BLaER1 treated with 17β-estradiol and CSF1 and Interleukin-3, amounts not matched to agents 10 nM and 100 nM (cell line): ENCODE results near the gene HNF4A.
A peak's percentile ranks its signal among the peaks of the same experiment; 100 is the strongest.

Experiments used
- H3K27ac ChIP-seq, 11 experiments: shearing (Covaris generic); formaldehyde crosslinking; 2 replicates each; pipeline ENCODE4 v1.8.1; 2022
- H3K27me3 ChIP-seq, 11 experiments: shearing (Covaris generic); formaldehyde crosslinking; 2 replicates each; pipeline ENCODE4 v1.8.1; 2022
- H3K36me3 ChIP-seq, 11 experiments: shearing (Covaris generic); formaldehyde crosslinking; 2 replicates each; pipeline ENCODE4 v1.8.1; 2022
- H3K4me1 ChIP-seq, 10 experiments: shearing (Covaris generic); formaldehyde crosslinking; 2 replicates each; pipeline ENCODE4 v1.8.1; 2022
- H3K4me2 ChIP-seq, 11 experiments: shearing (Covaris generic); formaldehyde crosslinking; 2 replicates each; pipeline ENCODE4 v1.8.1; 2022
- H3K4me3 ChIP-seq, 10 experiments: shearing (Covaris generic); formaldehyde crosslinking; 2 replicates each; pipeline ENCODE4 v1.8.1; 2022
- H3K9ac ChIP-seq, 11 experiments: shearing (Covaris generic); formaldehyde crosslinking; 2 replicates each; pipeline ENCODE4 v1.8.1; 2022
- H3K9me3 ChIP-seq, 11 experiments: shearing (Covaris generic); formaldehyde crosslinking; replicated peaks in 1 of 11; 2 replicates each; pipeline ENCODE4 v1.8.1; 2022
- H4K20me1 ChIP-seq, 11 experiments: shearing (Covaris generic); formaldehyde crosslinking; 2 replicates each; pipeline ENCODE4 v1.8.1; 2022
- Cebpa-rat ChIP-seq, 11 experiments: shearing (Covaris generic); IDR thresholded peaks; 2 replicates each; pipeline ENCODE4 v1.8.1; 2022

Gene HNF4A

DNA sequence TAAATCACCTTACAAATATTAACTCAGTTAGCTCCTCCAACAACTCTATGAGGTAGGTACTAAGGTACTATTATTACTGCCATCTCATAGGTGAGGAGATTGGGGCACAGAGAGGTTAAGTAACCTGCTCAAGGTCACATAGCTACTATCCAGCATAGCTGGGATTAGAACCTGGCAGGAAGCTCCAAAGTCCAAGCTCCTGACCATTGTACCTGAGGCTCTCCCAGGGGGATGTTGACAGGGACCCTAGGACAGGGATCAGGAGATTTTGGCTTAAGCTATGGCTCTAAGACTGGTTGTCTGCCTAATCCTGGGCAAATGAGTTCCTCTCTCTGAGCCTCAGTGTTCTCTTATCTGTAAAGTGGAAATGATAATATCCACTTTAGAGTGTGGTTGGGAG, 59.3 kb downstream of the HNF4A start:
- Histone ChIP-seq H3K27ac (no peak overlapping the region), H3K9me3 (no peaks in the 10 kb centered on the region), H3K4me3 (no peak overlapping the region), H3K4me2 (no peak overlapping the region), H4K20me1 (no peaks in the 10 kb centered on the region), H3K9ac (no peak overlapping the region), H3K36me3 (no peaks in the 10 kb centered on the region), H3K4me1 (no peaks in the 10 kb centered on the region), H3K27me3 (peaks cover 0 to 9% (median 0%) of the 10 kb centered on the region in 11 experiments; a peak in 2 of 22 replicates)
- TF ChIP-seq Cebpa-rat (IDR thresholded peaks at IDR 0.05): no peak

DNA sequence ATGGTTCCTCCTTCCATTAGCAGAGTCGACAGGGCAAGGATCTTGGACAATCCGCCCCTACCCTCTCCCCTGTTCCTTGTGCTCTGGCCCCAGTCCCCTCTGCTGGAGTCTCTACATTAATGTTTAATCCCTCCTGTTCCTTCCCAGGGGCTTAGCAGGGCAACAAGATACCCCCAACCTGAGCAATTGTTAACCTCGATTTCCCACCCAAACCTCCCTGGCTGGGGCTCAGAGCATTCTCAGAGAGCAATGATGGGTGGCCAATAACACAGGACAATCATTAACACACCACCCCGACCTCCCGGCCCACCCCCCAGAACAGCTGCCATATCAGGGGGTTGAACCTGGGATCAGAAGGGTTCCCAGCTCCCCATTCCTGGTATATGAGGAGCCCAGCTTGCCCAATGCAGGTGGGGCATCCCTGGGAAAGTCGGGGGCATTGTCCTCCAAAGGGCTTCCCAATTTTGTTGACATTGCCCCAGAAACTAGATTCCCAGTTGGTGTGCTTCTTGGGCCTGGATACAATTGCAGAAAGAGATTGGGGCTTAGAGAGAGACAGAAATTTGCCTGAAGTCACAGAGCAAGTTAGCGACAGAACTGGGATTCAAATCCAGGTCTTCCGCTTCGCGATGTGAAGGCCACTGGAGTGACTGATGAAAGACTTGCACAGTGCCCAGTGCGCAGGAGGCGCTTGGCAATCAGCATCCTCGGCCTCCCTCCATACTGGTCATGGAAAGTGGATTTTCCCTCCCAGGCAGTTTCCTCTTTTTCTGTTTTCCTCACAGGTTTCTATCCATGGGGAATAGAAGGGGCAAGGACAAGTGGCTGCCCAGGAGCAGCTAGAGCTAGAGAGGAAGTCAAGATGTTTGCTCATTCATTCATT, 60.6 kb downstream of the HNF4A start:
- no peaks in the 10 kb centered on the region for H4K20me1 ChIP-seq
- H3K4me2 ChIP-seq: no peak overlapping the region
- H3K9me3 ChIP-seq: no peaks in the 10 kb centered on the region
- no peak overlapping the region for H3K27ac ChIP-seq
- no peaks in the 10 kb centered on the region for H3K36me3 ChIP-seq
- H3K27me3 ChIP-seq: peaks cover 0 to 9% (median 0%) of the 10 kb centered on the region in 11 experiments; a peak in 2 of 22 replicates
- no peak overlapping the region for H3K9ac ChIP-seq
- no peak for TF ChIP-seq Cebpa-rat (IDR thresholded peaks at IDR 0.05)
- no peak overlapping the region for H3K4me3 ChIP-seq
- no peaks in the 10 kb centered on the region for H3K4me1 ChIP-seq

DNA sequence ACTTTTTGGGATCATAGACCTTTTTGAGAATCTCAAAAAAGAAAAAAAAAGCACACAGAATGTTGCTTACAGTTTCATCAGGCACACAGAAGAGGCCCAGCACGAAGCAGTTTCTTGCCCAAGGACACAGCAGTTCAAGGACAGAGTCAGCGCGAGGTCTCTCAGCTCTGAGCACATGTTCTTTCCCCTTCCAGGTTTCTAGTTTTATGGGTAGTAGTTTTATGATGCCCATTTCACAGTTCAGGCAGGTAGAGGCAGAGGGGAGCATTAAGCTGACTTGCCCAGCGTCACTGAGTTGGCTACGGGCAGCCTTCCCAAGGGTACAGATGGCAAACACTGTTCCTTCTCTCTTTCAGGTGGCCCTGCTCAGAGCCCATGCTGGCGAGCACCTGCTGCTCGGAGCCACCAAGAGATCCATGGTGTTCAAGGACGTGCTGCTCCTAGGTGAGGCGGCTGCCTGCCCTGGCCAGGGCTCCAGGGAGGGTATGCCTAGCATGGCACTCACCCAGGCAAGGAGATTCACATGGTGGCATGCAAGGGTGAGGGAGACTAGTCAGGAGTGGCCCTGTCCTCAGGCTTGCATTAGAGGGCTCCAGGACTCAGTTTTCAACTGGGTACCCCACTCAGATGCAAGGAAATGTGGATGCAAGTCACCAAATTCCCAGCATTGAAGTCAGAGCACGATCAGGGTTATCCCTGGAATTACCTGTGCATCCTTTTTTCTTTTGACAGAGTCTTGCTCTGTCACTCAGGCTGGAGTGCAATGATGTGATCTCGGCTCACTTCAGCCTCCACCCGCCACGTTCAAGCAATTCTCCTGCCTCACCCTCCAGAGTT, 62.8 kb downstream of the HNF4A start:
- Histone ChIP-seq H3K9me3 (no peaks in the 10 kb centered on the region), H3K27ac (no peak overlapping the region), H3K9ac (no peak overlapping the region), H3K4me1 (peaks cover 0 to 5% (median 0%) of the 10 kb centered on the region in 10 experiments; a peak in 4 of 20 replicates), H3K27me3 (no peaks in the 10 kb centered on the region), H3K4me2 (no peak overlapping the region), H4K20me1 (no peaks in the 10 kb centered on the region), H3K36me3 (no peaks in the 10 kb centered on the region), H3K4me3 (no peak overlapping the region)
- no peak for TF ChIP-seq Cebpa-rat (IDR thresholded peaks at IDR 0.05)

DNA sequence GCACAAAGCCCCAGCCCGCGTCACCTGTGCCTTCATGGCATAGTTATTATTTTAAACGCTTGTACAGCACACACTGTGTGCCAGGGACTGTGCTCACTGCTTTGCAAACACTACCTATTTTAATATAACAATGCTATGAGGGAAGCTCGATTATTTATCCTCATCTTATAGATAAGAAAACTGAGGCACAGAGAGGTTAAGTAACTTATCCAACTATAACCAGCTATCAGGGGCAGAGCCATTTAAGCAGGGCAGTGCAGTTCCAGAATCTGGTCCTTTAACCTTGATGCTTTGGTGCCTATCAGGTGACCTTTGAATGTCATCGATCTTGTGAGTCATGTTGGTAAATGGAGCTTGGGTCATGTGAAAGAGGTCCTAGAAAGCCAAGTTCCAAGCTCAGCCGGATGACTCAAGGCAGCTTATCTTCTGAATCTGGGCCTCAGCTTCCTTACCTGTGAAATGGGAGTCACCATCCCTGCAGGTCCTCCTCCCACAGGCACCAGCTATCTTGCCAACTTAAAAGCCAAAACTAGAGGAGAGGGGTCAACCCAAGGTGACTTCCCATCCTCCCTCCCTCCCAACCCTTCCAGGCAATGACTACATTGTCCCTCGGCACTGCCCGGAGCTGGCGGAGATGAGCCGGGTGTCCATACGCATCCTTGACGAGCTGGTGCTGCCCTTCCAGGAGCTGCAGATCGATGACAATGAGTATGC, 63.8 kb downstream of the HNF4A start:
- Histone ChIP-seq H3K4me3 (no peak overlapping the region), H3K27me3 (no peaks in the 10 kb centered on the region), H3K4me2 (no peak overlapping the region), H3K4me1 (peaks cover 0 to 5% (median 0%) of the 10 kb centered on the region in 10 experiments; a peak in 4 of 20 replicates), H3K9me3 (no peaks in the 10 kb centered on the region), H4K20me1 (no peaks in the 10 kb centered on the region), H3K36me3 (no peaks in the 10 kb centered on the region), H3K9ac (no peak overlapping the region), H3K27ac (no peak overlapping the region)
- TF ChIP-seq Cebpa-rat (IDR thresholded peaks at IDR 0.05): no peak

DNA sequence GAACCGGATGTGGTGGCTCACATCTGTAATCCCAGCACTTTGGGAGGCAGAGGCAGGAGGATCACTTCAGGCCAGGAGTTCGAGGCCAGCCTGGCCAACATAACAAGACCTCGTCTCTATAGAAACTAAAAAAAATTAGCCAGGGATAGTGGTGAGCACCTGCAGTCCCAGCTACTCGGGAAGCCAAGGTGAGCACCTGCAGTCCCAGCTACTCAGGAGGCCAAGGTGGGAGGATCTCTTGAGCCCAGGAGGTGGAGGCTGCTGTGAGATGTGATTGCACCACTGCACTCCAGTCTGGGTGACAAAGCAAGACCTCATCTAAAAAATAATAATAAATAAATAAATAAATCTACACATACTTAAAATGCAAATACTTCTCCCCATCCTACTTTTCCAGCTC, 65.0 kb downstream of the HNF4A start:
- TF ChIP-seq Cebpa-rat (IDR thresholded peaks at IDR 0.05): no peak
- Histone ChIP-seq H3K4me2 (no peak overlapping the region), H3K27ac (no peak overlapping the region), H3K9me3 (no peaks in the 10 kb centered on the region), H3K36me3 (no peaks in the 10 kb centered on the region), H3K4me1 (peaks cover 0 to 5% (median 0%) of the 10 kb centered on the region in 10 experiments; a peak in 4 of 20 replicates), H3K4me3 (no peak overlapping the region), H3K9ac (no peak overlapping the region), H4K20me1 (no peaks in the 10 kb centered on the region), H3K27me3 (no peaks in the 10 kb centered on the region)

DNA sequence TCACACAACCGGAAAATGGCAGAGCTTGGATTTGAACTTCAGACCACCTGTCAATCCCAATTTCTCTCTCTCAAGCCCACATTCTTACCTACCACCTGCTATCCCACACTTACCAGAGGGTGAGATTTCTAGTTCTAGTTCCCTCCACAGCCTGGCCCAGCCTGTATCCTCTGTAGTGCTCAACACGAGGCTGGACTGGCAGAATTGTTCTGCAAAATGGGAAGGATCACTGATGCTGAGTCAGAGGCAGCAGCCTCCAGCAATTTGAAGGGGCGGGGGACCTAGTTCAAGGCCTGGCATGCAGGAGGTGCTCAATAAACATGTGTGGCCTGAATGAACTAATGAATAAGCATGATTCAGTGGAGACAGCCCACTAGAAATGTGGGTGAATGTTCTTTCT, 66.6 kb downstream of the HNF4A start:
- no peaks in the 10 kb centered on the region for H3K9me3 ChIP-seq
- no peak overlapping the region for H3K9ac ChIP-seq
- no peaks in the 10 kb centered on the region for H4K20me1 ChIP-seq
- no peak overlapping the region for H3K4me3 ChIP-seq
- no peak overlapping the region for H3K27ac ChIP-seq
- H3K4me1 ChIP-seq: peaks cover 0 to 5% (median 0%) of the 10 kb centered on the region in 10 experiments; a peak in 4 of 20 replicates
- peak overlapping the region in 2 of 11 experiments; percentile 0 to 14; a peak in 1 of 22 replicates for H3K4me2 ChIP-seq
- H3K27me3 ChIP-seq: no peaks in the 10 kb centered on the region
- TF ChIP-seq Cebpa-rat (IDR thresholded peaks at IDR 0.05): no peak
- no peaks in the 10 kb centered on the region for H3K36me3 ChIP-seq

DNA sequence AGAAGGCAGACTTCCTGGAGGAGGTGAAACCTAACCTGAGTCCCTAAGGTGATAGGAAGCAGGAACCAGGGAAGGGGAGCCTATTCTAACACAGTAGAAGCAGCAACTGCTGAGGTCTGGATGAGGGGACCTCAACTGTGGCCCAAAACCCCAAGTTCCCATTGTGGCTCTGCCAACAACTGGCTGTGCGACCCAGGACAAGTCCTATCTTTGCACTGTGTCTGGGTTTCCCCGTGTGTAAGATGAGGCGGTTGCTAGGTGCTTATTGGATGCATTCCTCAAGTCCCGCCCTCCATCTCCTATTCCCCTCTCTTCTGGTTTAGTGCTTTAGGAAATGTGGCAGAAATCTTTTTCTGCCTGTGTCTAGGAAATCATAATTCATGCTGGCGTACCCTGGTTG, 68.0 kb downstream of the HNF4A start:
- H4K20me1 ChIP-seq: no peaks in the 10 kb centered on the region
- no peaks in the 10 kb centered on the region for H3K9me3 ChIP-seq
- no peaks in the 10 kb centered on the region for H3K27me3 ChIP-seq
- H3K4me3 ChIP-seq: no peak overlapping the region
- no peak overlapping the region for H3K27ac ChIP-seq
- H3K9ac ChIP-seq: no peak overlapping the region
- H3K4me1 ChIP-seq: peaks cover 0 to 5% (median 0%) of the 10 kb centered on the region in 10 experiments; a peak in 4 of 20 replicates
- no peak overlapping the region for H3K4me2 ChIP-seq
- H3K36me3 ChIP-seq: no peaks in the 10 kb centered on the region
- TF ChIP-seq Cebpa-rat (IDR thresholded peaks at IDR 0.05): no peak

DNA sequence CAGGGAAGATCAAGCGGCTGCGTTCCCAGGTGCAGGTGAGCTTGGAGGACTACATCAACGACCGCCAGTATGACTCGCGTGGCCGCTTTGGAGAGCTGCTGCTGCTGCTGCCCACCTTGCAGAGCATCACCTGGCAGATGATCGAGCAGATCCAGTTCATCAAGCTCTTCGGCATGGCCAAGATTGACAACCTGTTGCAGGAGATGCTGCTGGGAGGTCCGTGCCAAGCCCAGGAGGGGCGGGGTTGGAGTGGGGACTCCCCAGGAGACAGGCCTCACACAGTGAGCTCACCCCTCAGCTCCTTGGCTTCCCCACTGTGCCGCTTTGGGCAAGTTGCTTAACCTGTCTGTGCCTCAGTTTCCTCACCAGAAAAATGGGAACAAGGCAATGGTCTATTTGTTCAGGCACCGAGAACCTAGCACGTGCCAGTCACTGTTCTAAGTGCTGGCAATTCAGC, 68.6 kb downstream of the HNF4A start:
- Histone ChIP-seq H3K9me3 (no peaks in the 10 kb centered on the region), H3K27ac (no peak overlapping the region), H3K9ac (no peak overlapping the region), H3K4me1 (peaks cover 0 to 5% (median 0%) of the 10 kb centered on the region in 10 experiments; a peak in 4 of 20 replicates), H3K4me2 (no peak overlapping the region), H3K36me3 (no peaks in the 10 kb centered on the region), H3K4me3 (no peak overlapping the region), H3K27me3 (no peaks in the 10 kb centered on the region), H4K20me1 (no peaks in the 10 kb centered on the region)
- TF ChIP-seq Cebpa-rat (IDR thresholded peaks at IDR 0.05): no peak

DNA sequence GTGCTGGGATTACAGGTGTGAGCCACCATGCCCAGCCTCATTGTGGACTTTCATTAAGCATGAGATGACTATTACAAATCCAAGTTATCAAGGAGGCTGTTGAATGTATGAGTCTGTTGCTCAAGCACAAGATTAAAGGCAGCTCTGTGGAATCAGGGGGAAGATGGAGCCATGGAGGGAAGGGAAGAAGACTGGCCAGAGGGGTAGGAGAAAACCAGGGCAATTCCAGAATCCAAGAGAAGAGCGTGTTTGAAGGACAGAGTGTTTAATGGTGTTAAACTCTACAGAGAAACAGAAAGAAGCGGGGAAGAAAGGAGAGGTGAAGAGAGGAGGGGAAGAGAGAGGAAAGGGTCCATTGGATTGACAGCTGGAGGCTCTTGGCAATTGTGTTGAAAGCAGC, 70.4 kb downstream of the HNF4A start:
- Histone ChIP-seq H3K4me2 (no peak overlapping the region), H3K4me1 (peaks cover 0 to 5% (median 0%) of the 10 kb centered on the region in 10 experiments; a peak in 4 of 20 replicates), H3K27ac (no peak overlapping the region), H3K9ac (no peak overlapping the region), H3K27me3 (no peaks in the 10 kb centered on the region), H4K20me1 (no peaks in the 10 kb centered on the region), H3K9me3 (no peaks in the 10 kb centered on the region), H3K4me3 (no peak overlapping the region), H3K36me3 (no peaks in the 10 kb centered on the region)
- no peak for TF ChIP-seq Cebpa-rat (IDR thresholded peaks at IDR 0.05)
